Gastroesophageal sphincter (tissue), 4 donors: Measurements from ENCODE around the gene MACF1. TPM values are rescaled to one million over a fixed set of nuclear protein-coding genes. Genes with fewer than 3 reads are reported as not detected.
A peak's percentile ranks its signal among the peaks of the same experiment; 100 is the strongest.

Experiments
- ATAC-seq: fragments of 150-250 bp; one replicate; pipeline ENCODE4 v1.9.1; 2016; ENCODE audit warnings: mild to moderate bottlenecking, moderate library complexity
- H3K27ac ChIP-seq, 4 donors: fragments of 200-600 bp; sonication (generic) in 3 of 4; 1 replicate in 3 of 4; 2 replicates in 1 of 4; pipeline ENCODE4 v1.5.1; 2016 to 2019
- H3K27me3 ChIP-seq: fragments of 200-600 bp; sonication (generic); one replicate; pipeline ENCODE4 v1.5.1; 2019
- H3K36me3 ChIP-seq, 2 donors: fragments of 200-600 bp; sonication (generic); one replicate each; pipeline ENCODE4 v1.5.1; 2019; ENCODE audit warnings: control low read depth in 1 of 2
- H3K4me1 ChIP-seq, 3 donors: fragments of 200-600 bp; sonication (generic); 1 replicate in 2 of 3; 2 replicates in 1 of 3; pipeline ENCODE4 v1.5.1; 2016 to 2019; ENCODE audit warnings: control low read depth in 2 of 3
- H3K4me3 ChIP-seq, 2 donors: fragments of 200-600 bp; sonication (generic); one replicate each; pipeline ENCODE4 v1.5.1; 2019; ENCODE audit warnings: mild to moderate bottlenecking in 1 of 2, moderate library complexity in 1 of 2
- H3K9me3 ChIP-seq, 3 donors: fragments of 200-600 bp; sonication (generic); one replicate each; pipeline ENCODE4 v1.5.1; 2017 to 2019; ENCODE audit warnings: control low read depth in 2 of 3
- CTCF ChIP-seq, 4 experiments: fragments of 200-600 bp in 2 of 4; fragments of 450-650 bp in 2 of 4; sonication (generic) in 1 of 4; IDR thresholded peaks; one replicate each; pipeline ENCODE4 v1.5.1; 2017 to 2019; ENCODE audit warnings: antibody characterized with exemption in 4 of 4, mild to moderate bottlenecking in 2 of 4, moderate library complexity in 2 of 4
- EP300 ChIP-seq: sonication (generic); formaldehyde crosslinking; IDR thresholded peaks from one replicate; pipeline ENCODE4 v1.6.1; 2017; ENCODE audit warnings: antibody characterized with exemption, mild to moderate bottlenecking
- POLR2A ChIP-seq, 2 donors: fragments of 450-650 bp; IDR thresholded peaks; one replicate each; pipeline ENCODE4 v1.6.1; 2017; ENCODE audit warnings: antibody characterized with exemption in 2 of 2, mild to moderate bottlenecking in 2 of 2, moderate library complexity in 1 of 2
- POLR2AphosphoS5 ChIP-seq: sonication (generic); formaldehyde crosslinking; IDR thresholded peaks from one replicate; pipeline ENCODE4 v1.6.1; 2017; ENCODE audit warnings: antibody characterized with exemption
- WGBS, 2 donors: methylation state at CpG; one replicate each; pipeline ENCODE4 v1.1.5; 2018; ENCODE audit warnings: low coverage in 1 of 2; 5-methylcytosine and 5-hydroxymethylcytosine counted together
- total RNA-seq, 4 donors: library from RNA; depleted of rRNA; stranded (reverse); fragments of >200 nt; gene quantifications; one replicate each; pipeline ENCODE4 v1.1.0, GENCODE V29; 2016

MACF1 gene
- total RNA-seq, 4 donors from 2014 or later, result 454 to 752 (median 541) TPM

DNA sequence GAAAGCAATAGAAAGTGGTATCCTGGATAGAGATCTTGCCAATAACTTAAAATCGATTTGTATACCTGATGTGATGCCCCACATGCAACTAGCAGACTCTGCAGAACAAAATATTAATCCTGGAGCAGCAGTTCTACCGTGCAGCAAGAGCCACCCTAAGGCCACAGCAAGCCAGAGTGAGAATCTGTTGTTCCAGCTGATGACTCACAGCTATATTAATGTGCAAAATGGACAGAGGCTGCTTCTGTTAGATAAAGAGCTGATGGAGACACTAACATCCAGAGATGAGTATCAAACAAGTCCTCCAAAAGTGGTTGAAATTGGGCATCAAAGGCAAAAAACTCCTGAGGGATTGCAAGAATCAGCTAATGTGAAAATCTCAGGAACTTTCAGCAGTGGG, 127.8 kb downstream of the MACF1 start:
- H3K4me3 ChIP-seq, result no peak overlapping the region
- peaks cover 0 to 72% (median 0%) of the 10 kb centered on the region in 3 donors for H3K4me1 ChIP-seq
- no peaks in the 10 kb centered on the region for H3K9me3 ChIP-seq
- TF ChIP-seq EP300 (no peak), POLR2A (IDR thresholded peaks at IDR 0.05) (no peak), POLR2AphosphoS5 (no peak), CTCF (IDR thresholded peaks at IDR 0.05) (no peak)
- ATAC-seq, result no peak
- no peaks in the 10 kb centered on the region for H3K27me3 ChIP-seq
- no peak overlapping the region for H3K27ac ChIP-seq
- peaks cover 0 to 68% of the 10 kb centered on the region in 2 donors for H3K36me3 ChIP-seq
- WGBS, 2 donors, result 55 to 64% methylated on average over 2 of the region's 2 CpGs

DNA sequence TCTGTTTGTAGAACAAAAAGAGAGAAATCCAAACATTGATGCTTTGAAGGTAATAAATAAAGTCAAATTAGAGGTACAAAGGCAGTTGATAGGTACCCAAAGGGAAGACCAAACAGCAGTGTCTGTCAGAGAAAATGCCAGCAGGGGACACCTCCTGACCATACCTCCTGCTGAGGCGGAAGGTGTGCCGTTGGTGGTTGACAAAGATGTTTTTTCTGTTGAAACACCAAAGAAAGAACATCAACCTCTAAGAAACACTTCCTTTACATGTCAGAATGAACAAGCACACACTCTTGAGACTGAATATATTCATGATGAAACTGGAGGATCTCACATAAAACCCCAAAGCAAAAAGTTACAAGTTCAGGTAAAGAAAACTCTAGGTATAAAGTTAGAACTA, 128.3 kb downstream of the MACF1 start:
- 92 to 100% methylated on average over 2 of the region's 2 CpGs for whole genome bisulfite sequencing, 2 donors
- no peak overlapping the region for H3K27ac ChIP-seq
- TF ChIP-seq POLR2AphosphoS5, result no peak
- TF ChIP-seq CTCF (IDR thresholded peaks at IDR 0.05), result no peak
- peaks cover 0 to 68% of the 10 kb centered on the region in 2 donors for H3K36me3 ChIP-seq
- peaks cover 0 to 69% (median 0%) of the 10 kb centered on the region in 3 donors for H3K4me1 ChIP-seq
- ATAC-seq, result no peak
- H3K4me3 ChIP-seq, result no peak overlapping the region
- no peaks in the 10 kb centered on the region for H3K27me3 ChIP-seq
- no peaks in the 10 kb centered on the region for H3K9me3 ChIP-seq

DNA sequence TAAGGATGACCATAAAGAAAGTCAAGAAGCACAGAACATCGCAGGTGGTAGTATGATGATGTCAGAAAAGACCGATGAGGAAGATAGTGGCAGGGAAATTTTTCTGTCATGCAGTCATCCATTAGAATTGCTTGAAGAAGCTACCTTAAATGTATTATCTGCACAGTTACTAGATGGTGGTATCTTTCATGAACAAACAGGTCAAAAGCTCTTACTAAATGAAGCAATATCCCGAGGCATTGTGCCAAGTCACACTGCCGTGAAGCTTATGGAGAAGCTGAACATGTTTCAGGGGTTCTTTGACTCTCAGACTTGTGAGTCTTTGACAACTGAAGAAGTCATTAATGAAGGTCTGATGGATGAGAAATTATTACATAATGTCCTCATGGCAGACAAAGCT, 128.8 kb downstream of the MACF1 start:
- TF ChIP-seq POLR2AphosphoS5 (no peak), POLR2A (IDR thresholded peaks at IDR 0.05) (no peak), CTCF (IDR thresholded peaks at IDR 0.05) (no peak), EP300 (no peak)
- ATAC-seq, result no peak
- Histone ChIP-seq H3K4me3 (no peak overlapping the region), H3K4me1 (peaks cover 0 to 64% (median 0%) of the 10 kb centered on the region in 3 donors), H3K27ac (no peak overlapping the region), H3K9me3 (no peaks in the 10 kb centered on the region), H3K36me3 (peaks cover 0 to 68% of the 10 kb centered on the region in 2 donors), H3K27me3 (no peaks in the 10 kb centered on the region)
- 69 to 74% methylated on average over 4 of the region's 4 CpGs for WGBS, 2 donors

GRCh38 chr1:39335216-39335615, 130.7 kb downstream of the MACF1 start:
- TF ChIP-seq POLR2A (IDR thresholded peaks at IDR 0.05), result no peak
- TF ChIP-seq POLR2AphosphoS5, result no peak
- TF ChIP-seq EP300, result no peak
- no peak for TF ChIP-seq CTCF (IDR thresholded peaks at IDR 0.05)
- no peak overlapping the region for H3K4me3 ChIP-seq
- no peaks in the 10 kb centered on the region for H3K27me3 ChIP-seq
- no peaks in the 10 kb centered on the region for H3K9me3 ChIP-seq
- WGBS, 2 donors, result 82 to 83% methylated on average over 3 of the region's 3 CpGs
- peaks cover 0 to 46% (median 0%) of the 10 kb centered on the region in 3 donors for H3K4me1 ChIP-seq
- H3K36me3 ChIP-seq, result peaks cover 0 to 73% of the 10 kb centered on the region in 2 donors
- H3K27ac ChIP-seq, result peak overlapping the region in 1 of 4 donors; percentile 5
- ATAC-seq, result peak; percentile 41

GRCh38 chr1:39337067-39337466, 132.6 kb downstream of the MACF1 start:
- H3K4me1 ChIP-seq, result peaks cover 0 to 27% (median 0%) of the 10 kb centered on the region in 3 donors
- TF ChIP-seq EP300 (no peak), POLR2AphosphoS5 (no peak), CTCF (IDR thresholded peaks at IDR 0.05) (no peak), POLR2A (IDR thresholded peaks at IDR 0.05) (no peak)
- H3K27me3 ChIP-seq, result no peaks in the 10 kb centered on the region
- no peaks in the 10 kb centered on the region for H3K9me3 ChIP-seq
- WGBS, 2 donors, result 45 to 69% methylated on average over 2 of the region's 3 CpGs
- H3K4me3 ChIP-seq, result no peak overlapping the region
- H3K27ac ChIP-seq, result peak overlapping the region in 2 of 4 donors; percentile 0 to 29
- H3K36me3 ChIP-seq, result peaks cover 0 to 73% of the 10 kb centered on the region in 2 donors
- ATAC-seq, result no peak
